ENCODE measurements around the gene GPC5.

GPC5 gene

GRCh38 chr13:92849381-92849780 lies 1451.0 kb downstream of the GPC5 start:
- H3K9me3 ChIP-seq (ENCODE audit: low read length): no peaks in the 10 kb centered on the region
- no peak overlapping the region for H3K4me3 ChIP-seq (ENCODE audit: low read depth, low read length, poor library complexity, severe bottlenecking)
- H3K9me2 ChIP-seq (ENCODE audit: low read depth, low read length): no peaks in the 10 kb centered on the region
- H3K4me1 ChIP-seq (ENCODE audit: insufficient read depth, low read length, severe bottlenecking): no peaks in the 10 kb centered on the region
- no peaks in the 10 kb centered on the region for H3F3A ChIP-seq (ENCODE audit: insufficient read depth, low read length)
- H3K27me3 ChIP-seq (ENCODE audit: insufficient read depth, low read length): no peaks in the 10 kb centered on the region
- H3K79me2 ChIP-seq (ENCODE audit: insufficient read depth, low read length): no peaks in the 10 kb centered on the region; the same call in 1 of the 2 replicates
- TF ChIP-seq EZH2 (IDR thresholded peaks at IDR 0.05; ENCODE audit: borderline replicate concordance, low read length) (no peak), CTCF (IDR thresholded peaks at IDR 0.05; ENCODE audit: low read length) (no peak)
- no peak overlapping the region for H3K27ac ChIP-seq (ENCODE audit: low read depth, low read length, poor library complexity, severe bottlenecking)
- H3K4me2 ChIP-seq (ENCODE audit: low read length): no peak overlapping the region
- no peak overlapping the region for H3K9ac ChIP-seq (ENCODE audit: low read length)
- no peaks in the 10 kb centered on the region for H4K20me1 ChIP-seq (ENCODE audit: insufficient read depth, low read length)
- no peaks in the 10 kb centered on the region for H3K36me3 ChIP-seq (ENCODE audit: insufficient read depth, low read length)
- H2AFZ ChIP-seq (ENCODE audit: low read length): no peak overlapping the region

- H3K27ac ChIP-seq (ENCODE audit: low read depth, low read length, poor library complexity, severe bottlenecking): no peak overlapping the region
- no peaks in the 10 kb centered on the region for H3K79me2 ChIP-seq (ENCODE audit: insufficient read depth, low read length)
- H3K9me2 ChIP-seq (ENCODE audit: low read depth, low read length): no peaks in the 10 kb centered on the region
- no peaks in the 10 kb centered on the region for H3K27me3 ChIP-seq (ENCODE audit: insufficient read depth, low read length)
- no peaks in the 10 kb centered on the region for H3K4me1 ChIP-seq (ENCODE audit: insufficient read depth, low read length, severe bottlenecking)
- no peak overlapping the region for H3K4me2 ChIP-seq (ENCODE audit: low read length)
- no peaks in the 10 kb centered on the region for H3K9me3 ChIP-seq (ENCODE audit: low read length)
- no peaks in the 10 kb centered on the region for H3F3A ChIP-seq (ENCODE audit: insufficient read depth, low read length)
- TF ChIP-seq CTCF (IDR thresholded peaks at IDR 0.05; ENCODE audit: low read length): no peak
- TF ChIP-seq EZH2 (IDR thresholded peaks at IDR 0.05; ENCODE audit: borderline replicate concordance, low read length): no peak
- no peaks in the 10 kb centered on the region for H4K20me1 ChIP-seq (ENCODE audit: insufficient read depth, low read length)
- H3K4me3 ChIP-seq (ENCODE audit: low read depth, low read length, poor library complexity, severe bottlenecking): no peak overlapping the region
- no peak overlapping the region for H2AFZ ChIP-seq (ENCODE audit: low read length)
- H3K36me3 ChIP-seq (ENCODE audit: insufficient read depth, low read length): no peaks in the 10 kb centered on the region
- H3K9ac ChIP-seq (ENCODE audit: low read length): no peak overlapping the region
Observed at GRCh38 chr13:92864584-92865284, 1466.3 kb downstream of the GPC5 start.

- H3K27me3 ChIP-seq (ENCODE audit: insufficient read depth, low read length): no peaks in the 10 kb centered on the region
- H3F3A ChIP-seq (ENCODE audit: insufficient read depth, low read length): no peaks in the 10 kb centered on the region
- H3K4me3 ChIP-seq (ENCODE audit: low read depth, low read length, poor library complexity, severe bottlenecking): no peak overlapping the region
- no peaks in the 10 kb centered on the region for H3K36me3 ChIP-seq (ENCODE audit: insufficient read depth, low read length)
- H3K27ac ChIP-seq (ENCODE audit: low read depth, low read length, poor library complexity, severe bottlenecking): no peak overlapping the region
- no peaks in the 10 kb centered on the region for H3K9me2 ChIP-seq (ENCODE audit: low read depth, low read length)
- H2AFZ ChIP-seq (ENCODE audit: low read length): no peak overlapping the region
- no peaks in the 10 kb centered on the region for H3K4me1 ChIP-seq (ENCODE audit: insufficient read depth, low read length, severe bottlenecking)
- no peak overlapping the region for H3K9ac ChIP-seq (ENCODE audit: low read length)
- no peak for TF ChIP-seq EZH2 (IDR thresholded peaks at IDR 0.05; ENCODE audit: borderline replicate concordance, low read length)
- no peak for TF ChIP-seq CTCF (IDR thresholded peaks at IDR 0.05; ENCODE audit: low read length)
- H3K9me3 ChIP-seq (ENCODE audit: low read length): no peaks in the 10 kb centered on the region
- no peak overlapping the region for H3K4me2 ChIP-seq (ENCODE audit: low read length)
- H4K20me1 ChIP-seq (ENCODE audit: insufficient read depth, low read length): no peaks in the 10 kb centered on the region
- no peaks in the 10 kb centered on the region for H3K79me2 ChIP-seq (ENCODE audit: insufficient read depth, low read length)
Observed at GRCh38 chr13:92873029-92873428, 1474.6 kb downstream of the GPC5 start.

Data from OCI-LY1 (cell line).